Measurements from ENCODE around the gene ARL6IP5.

Gene ARL6IP5, protein sequence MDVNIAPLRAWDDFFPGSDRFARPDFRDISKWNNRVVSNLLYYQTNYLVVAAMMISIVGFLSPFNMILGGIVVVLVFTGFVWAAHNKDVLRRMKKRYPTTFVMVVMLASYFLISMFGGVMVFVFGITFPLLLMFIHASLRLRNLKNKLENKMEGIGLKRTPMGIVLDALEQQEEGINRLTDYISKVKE

DNA sequence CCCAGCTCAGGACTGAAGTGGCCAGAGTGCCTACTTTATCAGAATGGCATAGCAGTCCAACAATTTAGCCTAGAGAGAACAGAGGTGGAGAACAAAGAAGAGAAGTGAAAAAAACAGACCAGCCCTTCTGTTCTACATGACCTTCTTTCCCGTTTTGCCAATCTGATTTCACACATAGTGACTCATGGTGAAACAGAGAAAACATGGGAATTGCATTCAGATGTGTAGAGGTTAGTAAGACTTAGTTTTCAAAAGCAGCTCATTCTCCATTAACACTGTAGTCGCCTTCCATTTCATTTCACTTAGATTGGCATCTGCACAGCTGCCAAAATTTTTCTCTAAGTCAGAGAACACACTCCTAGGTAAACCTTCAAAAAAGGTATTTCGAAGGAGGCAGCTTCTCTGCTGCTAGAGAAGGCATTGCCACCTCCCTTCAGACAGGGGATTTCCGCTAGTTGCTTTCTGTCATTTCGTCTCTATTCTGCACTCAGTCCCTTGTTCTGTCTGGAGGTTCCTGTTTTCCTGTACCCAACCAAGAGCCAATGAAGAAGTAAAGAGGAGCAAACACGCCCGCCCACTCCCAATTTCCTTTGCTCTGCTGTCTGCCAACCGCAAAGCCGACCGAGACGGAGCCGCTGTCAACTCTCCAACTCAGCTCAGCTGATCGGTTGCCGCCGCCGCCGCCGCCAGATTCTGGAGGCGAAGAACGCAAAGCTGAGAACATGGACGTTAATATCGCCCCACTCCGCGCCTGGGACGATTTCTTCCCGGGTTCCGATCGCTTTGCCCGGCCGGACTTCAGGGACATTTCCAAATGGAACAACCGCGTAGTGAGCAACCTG lies at the start of gene ARL6IP5:
Gene ARL6IP5 (plus strand): TSS at position 612 of the 842 bp plus-strand sequence. CDS start 111 bp downstream, at position 723.
- H3K4me3 Mint-ChIP-seq, result peak within 1 kb of the TSS; percentile 96
- peak within 1 kb of the TSS; percentile 99 for H3K27ac Mint-ChIP-seq
- H3K4me1 Mint-ChIP-seq (ENCODE audit: low read depth), result peaks cover 78% of the 10 kb centered on the region
- no peaks in the 10 kb centered on the region for H3K36me3 Mint-ChIP-seq
- no peaks in the 10 kb centered on the region for H3K27me3 Mint-ChIP-seq
- no peaks in the 10 kb centered on the region for H3K9me3 Mint-ChIP-seq (ENCODE audit: low read depth)

DNA sequence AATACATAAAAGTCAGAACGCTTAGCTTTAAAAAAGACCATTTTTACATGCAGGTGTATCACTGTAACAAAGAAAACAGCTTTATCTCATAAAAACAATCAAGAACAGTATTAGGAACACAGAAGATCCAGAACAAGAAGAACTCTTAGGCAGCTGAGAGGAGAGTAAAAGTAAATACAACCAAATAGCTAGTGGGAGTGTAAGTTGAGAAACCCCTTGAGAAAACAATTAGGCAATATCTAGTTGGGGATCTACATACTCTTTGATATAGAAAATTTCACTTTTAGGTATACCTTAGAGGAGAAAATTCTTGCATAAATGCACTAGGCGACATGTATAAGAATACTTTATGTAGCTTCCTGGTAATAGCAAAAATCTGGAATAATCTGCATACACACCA lies 40.1 kb upstream of the ARL6IP5 start:
- Mint-ChIP-seq H3K4me3 (no peak overlapping the region), H3K4me1 (ENCODE audit: low read depth) (peaks cover 34% of the 10 kb centered on the region), H3K27me3 (no peaks in the 10 kb centered on the region), H3K36me3 (peaks cover 24% of the 10 kb centered on the region), H3K27ac (no peak overlapping the region), H3K9me3 (ENCODE audit: low read depth) (no peaks in the 10 kb centered on the region)

DNA sequence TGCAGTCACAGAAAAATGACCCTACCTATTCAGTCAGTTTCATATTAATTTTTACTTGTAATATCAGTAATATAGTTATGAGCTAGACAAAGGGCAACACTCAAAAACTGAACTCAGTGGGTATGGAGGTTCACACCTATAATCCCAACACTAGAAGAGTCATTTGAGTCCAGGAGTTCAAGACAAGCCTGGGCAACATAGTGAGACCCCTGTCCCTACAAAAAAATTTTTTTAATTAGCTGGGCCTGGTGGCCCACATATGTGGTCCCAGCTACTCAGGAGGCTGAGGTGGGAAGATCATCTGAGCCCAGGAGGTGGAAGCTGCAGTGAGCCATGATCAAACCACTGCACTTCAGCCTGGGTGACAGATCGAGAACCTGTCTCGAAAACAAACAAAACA lies 35.7 kb upstream of the ARL6IP5 start:
- no peaks in the 10 kb centered on the region for H3K27me3 Mint-ChIP-seq

DNA sequence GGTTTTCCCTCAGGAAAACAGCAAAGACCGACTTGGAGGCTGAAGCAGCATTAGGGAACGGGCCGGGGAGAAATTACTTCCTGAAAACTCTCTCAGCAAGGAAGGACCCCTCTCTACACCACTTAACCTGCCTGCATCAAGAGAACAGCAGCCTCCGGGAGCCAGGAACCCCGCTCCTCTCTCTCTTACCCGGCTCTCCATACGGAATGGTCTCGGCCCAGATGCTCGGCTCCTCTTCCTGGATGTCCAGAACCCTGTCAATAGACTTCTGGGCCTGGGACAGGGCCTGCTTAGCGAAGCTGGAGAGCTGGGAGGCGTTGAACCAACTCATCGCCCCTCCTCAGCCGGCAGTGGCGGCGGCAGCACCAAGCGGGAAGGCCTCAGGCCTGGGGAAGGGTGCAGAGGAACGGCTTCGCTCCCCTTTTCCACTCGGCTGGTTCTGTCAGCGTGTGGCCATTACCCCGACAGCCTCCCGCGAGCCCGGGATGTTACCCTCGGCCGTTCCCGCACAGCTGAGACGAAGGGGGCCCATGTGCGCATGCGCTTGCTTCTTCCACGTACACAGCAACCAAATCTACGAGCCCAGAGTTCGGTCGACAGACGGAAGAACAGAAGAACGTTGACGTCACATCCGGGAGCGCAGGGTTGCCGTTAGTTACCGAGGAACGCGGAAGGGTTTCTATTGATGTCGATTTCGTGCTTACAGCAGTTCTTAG lies 32.8 kb upstream of the ARL6IP5 start, which contains the start of gene TMF1:
Gene TMF1 (minus strand): TSS at position 578 of the 716 bp plus-strand sequence. CDS start 247 bp downstream, at position 331.
- H3K4me1 Mint-ChIP-seq (ENCODE audit: low read depth), result peaks cover 46% of the 10 kb centered on the region
- peak within 1 kb of the TSS; percentile 94 for H3K27ac Mint-ChIP-seq

More for the DNA sequence above, 35.7 kb upstream of the ARL6IP5 start:
- peaks cover 16% of the 10 kb centered on the region for H3K36me3 Mint-ChIP-seq
- H3K4me3 Mint-ChIP-seq, result peak overlapping the region; percentile 97
- H3K9me3 Mint-ChIP-seq (ENCODE audit: low read depth), result no peaks in the 10 kb centered on the region
- peak overlapping the region; percentile 64 for H3K27ac Mint-ChIP-seq
- H3K4me1 Mint-ChIP-seq (ENCODE audit: low read depth), result peaks cover 56% of the 10 kb centered on the region

DNA sequence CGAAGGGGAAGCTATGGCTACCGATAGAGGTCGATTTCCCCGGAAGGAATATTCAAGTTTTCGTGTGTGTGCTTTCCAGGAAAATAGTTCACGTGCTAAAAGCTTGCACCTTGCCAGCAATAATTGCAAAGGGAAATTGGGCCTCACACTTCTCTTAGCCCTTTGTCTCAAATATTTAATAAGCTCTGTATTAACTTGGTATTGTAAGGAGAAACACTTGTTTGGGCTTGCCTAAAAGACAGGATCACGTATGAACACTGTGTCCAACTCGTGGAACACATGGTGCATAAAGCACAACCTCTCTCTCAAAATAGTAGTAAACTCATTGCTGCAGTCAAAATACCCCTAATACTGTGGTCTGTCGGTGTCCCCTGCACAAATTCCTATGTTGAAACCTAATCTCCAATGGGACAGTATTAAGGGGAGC lies 32.3 kb upstream of the ARL6IP5 start:
- Mint-ChIP-seq H3K27me3 (no peaks in the 10 kb centered on the region), H3K4me1 (ENCODE audit: low read depth) (peaks cover 46% of the 10 kb centered on the region), H3K36me3 (peaks cover 13% of the 10 kb centered on the region), H3K9me3 (ENCODE audit: low read depth) (no peaks in the 10 kb centered on the region), H3K4me3 (peak overlapping the region; percentile 97), H3K27ac (peak overlapping the region; percentile 94)

More for the DNA sequence above, 32.8 kb upstream of the ARL6IP5 start, which contains the start of gene TMF1:
- peaks cover 17% of the 10 kb centered on the region for H3K36me3 Mint-ChIP-seq
- H3K4me3 Mint-ChIP-seq, result peak within 1 kb of the TSS; percentile 97
- no peaks in the 10 kb centered on the region for H3K9me3 Mint-ChIP-seq (ENCODE audit: low read depth)
- no peaks in the 10 kb centered on the region for H3K27me3 Mint-ChIP-seq

DNA sequence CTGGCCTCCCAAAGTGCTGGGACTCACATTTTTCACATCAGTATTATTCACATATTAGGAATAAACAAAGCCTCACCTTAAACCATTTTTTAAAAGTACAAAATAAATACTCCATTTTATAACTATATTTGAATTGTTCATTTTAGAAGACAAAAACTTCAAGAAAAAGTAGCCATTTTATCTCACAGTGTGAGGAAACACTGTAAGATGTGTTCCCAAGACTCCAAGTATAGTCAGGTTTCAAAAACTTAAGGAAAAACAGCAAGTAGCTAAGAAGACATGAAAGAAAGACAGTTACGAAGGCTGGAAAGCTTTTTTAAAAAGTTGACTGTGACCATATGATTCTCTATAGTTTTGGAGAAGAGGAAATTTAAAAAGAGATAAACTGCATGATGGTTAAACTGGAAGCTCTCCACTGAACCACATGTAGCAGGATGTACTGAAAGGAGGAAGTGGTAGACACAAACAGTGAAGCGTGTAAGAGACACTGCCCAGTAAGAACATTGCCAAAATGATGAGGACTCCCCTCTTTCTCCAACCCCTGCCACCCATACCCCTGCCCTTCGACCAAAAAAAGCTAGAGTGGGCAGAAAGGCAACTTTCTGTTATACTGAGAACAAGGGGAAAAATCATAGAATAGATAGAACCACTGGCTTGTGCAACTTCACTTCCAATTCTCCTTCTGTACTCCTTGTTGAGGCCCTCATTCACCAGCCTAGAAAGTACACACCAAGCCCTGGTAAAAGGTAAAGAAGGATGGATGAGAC lies 26.4 kb upstream of the ARL6IP5 start:
- H3K9me3 Mint-ChIP-seq (ENCODE audit: low read depth), result peaks cover 6% of the 10 kb centered on the region
- peak overlapping the region; percentile 94 for H3K27ac Mint-ChIP-seq
- peak overlapping the region; percentile 14 for H3K4me3 Mint-ChIP-seq
- H3K36me3 Mint-ChIP-seq, result peaks cover 29% of the 10 kb centered on the region
- no peaks in the 10 kb centered on the region for H3K27me3 Mint-ChIP-seq
- peaks cover 32% of the 10 kb centered on the region for H3K4me1 Mint-ChIP-seq (ENCODE audit: low read depth)

DNA sequence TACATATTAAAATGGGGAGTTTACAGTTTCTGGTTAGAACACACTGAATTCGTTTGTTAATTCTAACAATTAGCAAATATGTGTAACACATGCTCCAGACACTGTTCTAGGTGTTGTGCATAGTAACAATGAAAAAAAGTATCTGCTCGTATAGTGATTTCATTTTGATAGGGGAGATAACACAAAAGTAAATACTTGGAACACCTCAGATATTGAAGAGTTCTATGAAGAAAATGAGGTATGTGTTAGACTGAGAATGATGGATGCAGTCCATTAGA lies 25.9 kb upstream of the ARL6IP5 start:
- Mint-ChIP-seq H3K36me3 (peaks cover 29% of the 10 kb centered on the region), H3K27me3 (no peaks in the 10 kb centered on the region), H3K4me1 (ENCODE audit: low read depth) (peaks cover 37% of the 10 kb centered on the region), H3K4me3 (no peak overlapping the region), H3K27ac (peak overlapping the region; percentile 94), H3K9me3 (ENCODE audit: low read depth) (peaks cover 6% of the 10 kb centered on the region)

DNA sequence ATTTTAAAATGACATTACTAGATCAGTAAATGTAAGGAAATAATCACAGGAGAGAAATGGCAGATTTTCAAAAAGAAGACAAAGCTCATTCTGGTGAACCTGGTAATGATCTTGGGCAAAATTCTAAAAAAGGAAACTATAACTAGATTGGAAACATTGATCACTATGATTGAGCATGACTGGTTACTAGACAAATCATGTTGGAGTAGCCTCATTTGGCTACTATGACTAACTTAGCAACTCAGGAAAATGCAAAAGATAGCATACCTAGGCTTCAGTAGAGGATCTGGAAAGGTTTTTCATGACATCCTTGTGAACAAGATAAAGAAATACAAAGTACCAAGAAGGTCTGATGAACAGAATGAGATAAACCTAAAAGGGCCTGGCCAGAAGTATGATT lies 25.0 kb upstream of the ARL6IP5 start:
- peak overlapping the region; percentile 94 for H3K27ac Mint-ChIP-seq
- peaks cover 45% of the 10 kb centered on the region for H3K4me1 Mint-ChIP-seq (ENCODE audit: low read depth)
- H3K27me3 Mint-ChIP-seq, result no peaks in the 10 kb centered on the region
- H3K36me3 Mint-ChIP-seq, result peaks cover 29% of the 10 kb centered on the region
- H3K9me3 Mint-ChIP-seq (ENCODE audit: low read depth), result peaks cover 6% of the 10 kb centered on the region
- H3K4me3 Mint-ChIP-seq, result no peak overlapping the region

DNA sequence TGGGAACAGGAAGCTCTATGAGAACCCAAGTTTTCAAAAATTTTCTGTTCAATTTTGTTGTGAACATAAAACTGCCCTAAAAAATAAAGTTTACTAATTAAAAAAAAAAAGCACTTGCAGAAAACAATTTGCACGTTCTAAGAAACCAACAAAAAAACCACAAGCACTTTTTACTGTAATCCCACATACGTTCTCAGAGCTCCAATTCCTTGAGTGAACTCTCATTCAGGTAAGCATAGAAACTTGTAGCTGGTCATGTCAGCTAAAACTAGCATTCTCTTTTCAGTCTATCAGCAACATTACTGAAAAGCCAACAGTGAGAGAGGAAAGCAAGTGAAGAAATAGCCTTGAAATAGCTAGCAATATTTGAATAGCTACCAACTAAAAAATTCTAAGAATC lies 21.1 kb upstream of the ARL6IP5 start:
- Mint-ChIP-seq H3K4me3 (no peak overlapping the region), H3K27ac (peak overlapping the region; percentile 11), H3K27me3 (no peaks in the 10 kb centered on the region), H3K4me1 (ENCODE audit: low read depth) (peaks cover 49% of the 10 kb centered on the region), H3K9me3 (ENCODE audit: low read depth) (peaks cover 6% of the 10 kb centered on the region), H3K36me3 (peaks cover 26% of the 10 kb centered on the region)

DNA sequence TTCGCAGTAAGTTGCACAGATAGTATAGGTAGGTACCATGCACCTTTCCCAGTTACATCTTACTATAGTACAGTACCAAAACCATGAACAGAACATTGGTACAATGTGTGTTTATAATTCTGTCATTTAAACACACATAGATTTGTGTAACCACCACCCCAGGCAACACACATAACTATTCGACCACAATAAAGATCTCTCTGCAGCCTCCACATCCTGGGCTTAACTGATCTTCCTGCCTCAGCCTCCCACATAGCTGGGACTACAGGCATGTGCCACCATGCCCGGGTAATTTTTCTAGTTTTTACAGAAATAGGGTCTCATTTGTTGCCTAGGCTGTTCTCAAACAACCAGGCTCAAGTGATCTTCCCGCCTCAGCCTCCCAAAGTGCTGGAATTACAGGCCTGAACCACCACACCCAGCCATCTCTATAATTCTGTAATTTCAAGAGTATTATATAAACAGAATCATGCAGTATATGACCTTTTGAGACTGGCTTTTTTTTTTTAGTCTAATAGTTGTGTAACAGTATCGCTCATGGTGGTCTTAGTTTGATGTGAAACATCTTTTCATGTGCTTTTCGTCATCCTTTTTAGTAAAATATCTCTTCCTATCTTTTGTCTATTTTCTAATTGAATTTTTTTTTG lies 19.3 kb upstream of the ARL6IP5 start:
- peak overlapping the region; percentile 64 for H3K27ac Mint-ChIP-seq
- H3K4me3 Mint-ChIP-seq, result peak overlapping the region; percentile 40
- H3K9me3 Mint-ChIP-seq (ENCODE audit: low read depth), result no peaks in the 10 kb centered on the region
- H3K27me3 Mint-ChIP-seq, result no peaks in the 10 kb centered on the region
- peaks cover 13% of the 10 kb centered on the region for H3K36me3 Mint-ChIP-seq
- peaks cover 36% of the 10 kb centered on the region for H3K4me1 Mint-ChIP-seq (ENCODE audit: low read depth)

DNA sequence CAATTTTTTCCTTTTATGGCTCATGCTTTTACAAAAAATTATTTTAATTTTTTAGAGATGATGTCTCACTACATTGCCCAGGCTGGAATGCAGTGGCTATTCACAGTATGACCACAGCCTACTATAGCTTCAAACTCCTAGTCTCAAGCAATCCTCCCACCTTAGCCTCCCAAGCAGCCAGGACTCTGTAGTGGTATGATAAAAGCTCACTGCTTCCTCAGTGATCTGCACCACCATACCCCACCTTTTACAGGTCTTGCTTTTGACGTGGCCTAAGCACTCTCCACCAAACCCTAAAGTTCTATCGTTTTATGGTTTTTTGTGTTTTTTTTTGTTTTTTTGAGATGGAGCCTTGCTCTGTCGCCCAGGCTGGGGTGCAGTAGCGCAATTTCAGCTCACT lies 18.6 kb upstream of the ARL6IP5 start:
- H3K27ac Mint-ChIP-seq, result peak overlapping the region; percentile 64
- no peaks in the 10 kb centered on the region for H3K27me3 Mint-ChIP-seq
- H3K4me3 Mint-ChIP-seq, result no peak overlapping the region
- no peaks in the 10 kb centered on the region for H3K9me3 Mint-ChIP-seq (ENCODE audit: low read depth)
- peaks cover 38% of the 10 kb centered on the region for H3K4me1 Mint-ChIP-seq (ENCODE audit: low read depth)
- H3K36me3 Mint-ChIP-seq, result peaks cover 11% of the 10 kb centered on the region

DNA sequence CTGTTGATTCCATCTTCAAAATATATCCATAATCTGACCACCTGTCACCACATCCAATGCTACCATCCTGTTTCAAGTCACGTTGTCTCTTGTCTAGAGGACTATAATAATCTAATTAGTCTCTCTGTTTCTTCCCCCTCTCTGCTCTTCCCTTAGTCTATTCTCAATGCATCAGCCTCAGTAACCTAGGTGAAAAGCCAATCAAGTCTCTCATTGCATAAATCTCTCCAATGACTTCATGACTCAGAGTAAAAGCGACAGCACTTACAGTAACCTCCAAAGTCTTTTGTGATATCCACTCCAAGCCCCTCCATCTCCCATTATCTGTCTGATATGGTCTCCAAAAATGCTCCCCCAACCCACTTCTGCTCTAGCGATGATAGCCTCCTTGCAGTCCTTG lies 11.8 kb upstream of the ARL6IP5 start:
- Mint-ChIP-seq H3K9me3 (ENCODE audit: low read depth) (no peaks in the 10 kb centered on the region), H3K4me3 (no peak overlapping the region), H3K27ac (peak overlapping the region; percentile 13), H3K36me3 (peaks cover 18% of the 10 kb centered on the region), H3K4me1 (ENCODE audit: low read depth) (peaks cover 37% of the 10 kb centered on the region), H3K27me3 (no peaks in the 10 kb centered on the region)

DNA sequence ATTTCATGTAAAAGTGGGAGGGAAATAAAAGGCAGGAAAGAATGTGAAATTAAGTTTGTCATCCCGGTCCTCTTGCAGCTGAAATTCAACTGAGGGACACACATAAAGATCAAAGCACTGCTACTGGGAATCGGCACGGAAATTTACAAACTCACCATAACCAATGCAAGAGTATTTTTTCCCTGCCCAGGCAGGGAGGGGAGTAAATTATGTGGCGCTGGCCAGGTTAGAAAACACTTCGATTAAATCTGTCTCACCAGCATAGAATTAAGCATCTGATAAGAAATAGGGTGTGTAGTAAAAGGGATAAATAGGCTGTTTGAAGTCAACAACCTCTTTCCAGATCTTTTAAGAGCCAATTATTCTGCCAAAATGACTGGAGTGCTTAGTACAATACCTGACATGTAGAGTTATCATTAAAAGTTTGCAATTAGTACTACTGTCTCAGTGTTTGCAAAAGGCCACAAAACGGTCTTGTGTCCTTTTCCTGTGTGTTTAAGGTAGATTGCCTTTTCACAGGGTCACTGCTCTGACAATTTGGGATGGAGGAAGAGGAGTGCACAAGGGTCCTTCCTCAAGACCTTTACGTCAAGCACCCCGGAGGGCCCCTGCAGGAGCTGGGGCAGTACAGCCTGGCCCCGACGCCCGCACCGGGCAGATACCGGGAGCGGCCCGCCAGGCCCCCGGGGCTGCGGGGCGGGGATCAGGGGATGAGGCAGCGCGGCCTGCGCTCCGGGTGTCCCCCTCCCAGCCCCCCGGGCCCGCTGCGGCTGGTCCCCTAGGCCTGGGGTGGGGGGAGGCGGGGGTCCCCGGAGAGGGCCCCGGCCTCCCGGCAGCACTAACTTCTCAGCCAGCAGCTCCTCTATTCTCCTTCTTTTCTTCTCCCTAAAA lies 5.2 kb upstream of the ARL6IP5 start:
- Mint-ChIP-seq H3K9me3 (ENCODE audit: low read depth) (no peaks in the 10 kb centered on the region), H3K36me3 (peaks cover 2% of the 10 kb centered on the region), H3K4me3 (peak overlapping the region; percentile 97), H3K4me1 (ENCODE audit: low read depth) (peaks cover 72% of the 10 kb centered on the region), H3K27me3 (no peaks in the 10 kb centered on the region), H3K27ac (peak overlapping the region; percentile 91)

Data from activated naive CD8-positive, alpha-beta T cell (primary cell).